A673 (cell line): ENCODE results near the gene PGAP6.

Experiments used
- EZH2 ChIP-seq: fragments of 200-600 bp; sonication (generic); IDR thresholded peaks from 2 replicates; pipeline ENCODE4 v1.6.1; 2017; ENCODE audit warnings: borderline replicate concordance, low read depth, mild to moderate bottlenecking, mixed read lengths, antibody characterized with exemption, low read length; ENCODE audit not compliant: poor library complexity, severe bottlenecking
- TF ChIP-seq, protein P1 (sequence below): fragments of 300-800, 200-600 bp; sonication (generic); conservative IDR thresholded peaks from 2 replicates; pipeline ENCODE4 v1.5.1; 2017; ENCODE audit warnings: low read depth, mild to moderate bottlenecking, antibody characterized with exemption, low read length, moderate library complexity, mixed read lengths

DNA sequence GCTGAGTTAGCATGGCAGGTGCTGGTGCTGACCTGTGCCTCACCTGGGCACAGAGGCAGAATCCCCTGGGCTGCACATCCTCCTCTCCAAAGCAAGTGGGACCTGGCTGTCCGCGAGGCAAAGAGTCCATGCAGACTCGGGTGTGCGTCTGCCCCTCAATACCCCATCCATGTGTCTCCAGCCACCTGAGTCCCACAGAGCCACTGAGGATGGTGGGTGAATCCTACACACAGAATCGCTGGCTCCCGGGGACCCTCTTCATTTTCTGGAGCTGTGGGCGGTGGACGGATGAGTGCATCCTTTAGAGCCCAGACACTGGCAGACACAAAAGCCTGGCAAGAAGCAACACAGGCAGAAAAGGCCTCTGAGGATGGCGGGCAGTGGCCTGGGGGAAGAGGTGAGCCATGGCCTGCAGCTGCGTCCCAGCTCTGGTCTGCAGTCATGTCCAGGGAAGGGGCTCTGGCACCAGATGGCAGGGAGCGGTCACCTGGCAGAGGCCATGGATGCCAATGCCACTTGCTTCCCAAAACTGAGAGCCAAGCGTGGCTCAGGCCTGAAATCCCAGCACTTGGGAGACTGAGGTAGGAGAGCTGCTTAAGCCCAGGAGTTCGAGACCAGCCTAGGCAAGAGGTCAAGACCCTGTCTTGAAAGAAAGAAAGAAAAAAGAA, 59.2 kb downstream of the PGAP6 start:
- no peak for TF ChIP-seq EZH2
- TF ChIP-seq, protein P1, sequence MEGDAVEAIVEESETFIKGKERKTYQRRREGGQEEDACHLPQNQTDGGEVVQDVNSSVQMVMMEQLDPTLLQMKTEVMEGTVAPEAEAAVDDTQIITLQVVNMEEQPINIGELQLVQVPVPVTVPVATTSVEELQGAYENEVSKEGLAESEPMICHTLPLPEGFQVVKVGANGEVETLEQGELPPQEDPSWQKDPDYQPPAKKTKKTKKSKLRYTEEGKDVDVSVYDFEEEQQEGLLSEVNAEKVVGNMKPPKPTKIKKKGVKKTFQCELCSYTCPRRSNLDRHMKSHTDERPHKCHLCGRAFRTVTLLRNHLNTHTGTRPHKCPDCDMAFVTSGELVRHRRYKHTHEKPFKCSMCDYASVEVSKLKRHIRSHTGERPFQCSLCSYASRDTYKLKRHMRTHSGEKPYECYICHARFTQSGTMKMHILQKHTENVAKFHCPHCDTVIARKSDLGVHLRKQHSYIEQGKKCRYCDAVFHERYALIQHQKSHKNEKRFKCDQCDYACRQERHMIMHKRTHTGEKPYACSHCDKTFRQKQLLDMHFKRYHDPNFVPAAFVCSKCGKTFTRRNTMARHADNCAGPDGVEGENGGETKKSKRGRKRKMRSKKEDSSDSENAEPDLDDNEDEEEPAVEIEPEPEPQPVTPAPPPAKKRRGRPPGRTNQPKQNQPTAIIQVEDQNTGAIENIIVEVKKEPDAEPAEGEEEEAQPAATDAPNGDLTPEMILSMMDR: no peak
